ENCODE data around the gene FSTL3.

DNA sequence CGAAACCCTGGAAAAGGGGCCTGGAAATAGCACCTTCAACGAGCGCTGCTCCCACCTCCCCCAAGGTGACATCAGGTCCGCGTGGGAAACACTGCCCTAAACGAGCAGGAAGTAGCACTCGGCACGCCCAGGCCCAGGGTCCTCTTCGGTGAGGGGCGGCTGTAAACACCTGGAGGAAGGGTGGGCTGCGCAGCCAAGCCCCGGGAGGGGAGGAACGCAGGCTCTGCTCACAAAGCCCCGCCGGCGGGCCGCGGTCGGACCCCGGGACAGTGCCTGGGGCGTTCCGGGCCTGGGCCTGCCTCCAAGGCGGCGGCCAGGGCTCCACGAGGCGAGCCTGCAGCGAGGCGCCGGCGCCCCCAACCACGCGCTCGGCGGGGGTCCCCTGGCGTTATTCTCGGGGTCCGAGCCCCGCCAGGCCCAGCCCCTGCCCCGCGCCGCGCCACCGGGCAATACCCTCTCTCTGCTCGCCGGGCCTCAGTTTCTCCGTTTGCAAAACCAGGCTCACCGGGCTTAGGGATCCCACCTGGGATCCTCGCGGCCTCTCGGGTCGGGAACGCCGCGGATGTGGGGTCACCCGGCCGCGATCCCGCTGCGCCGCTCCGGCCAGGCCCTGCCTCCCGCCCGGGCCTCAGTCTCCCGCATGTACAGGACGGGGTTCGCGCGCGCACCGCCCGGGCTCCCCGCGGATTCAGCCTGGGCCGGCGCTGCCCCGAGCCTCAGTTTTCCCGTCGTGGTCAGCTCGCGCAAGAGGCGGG is 13.8 kb upstream of the FSTL3 start:
- TF ChIP-seq, protein P1, sequence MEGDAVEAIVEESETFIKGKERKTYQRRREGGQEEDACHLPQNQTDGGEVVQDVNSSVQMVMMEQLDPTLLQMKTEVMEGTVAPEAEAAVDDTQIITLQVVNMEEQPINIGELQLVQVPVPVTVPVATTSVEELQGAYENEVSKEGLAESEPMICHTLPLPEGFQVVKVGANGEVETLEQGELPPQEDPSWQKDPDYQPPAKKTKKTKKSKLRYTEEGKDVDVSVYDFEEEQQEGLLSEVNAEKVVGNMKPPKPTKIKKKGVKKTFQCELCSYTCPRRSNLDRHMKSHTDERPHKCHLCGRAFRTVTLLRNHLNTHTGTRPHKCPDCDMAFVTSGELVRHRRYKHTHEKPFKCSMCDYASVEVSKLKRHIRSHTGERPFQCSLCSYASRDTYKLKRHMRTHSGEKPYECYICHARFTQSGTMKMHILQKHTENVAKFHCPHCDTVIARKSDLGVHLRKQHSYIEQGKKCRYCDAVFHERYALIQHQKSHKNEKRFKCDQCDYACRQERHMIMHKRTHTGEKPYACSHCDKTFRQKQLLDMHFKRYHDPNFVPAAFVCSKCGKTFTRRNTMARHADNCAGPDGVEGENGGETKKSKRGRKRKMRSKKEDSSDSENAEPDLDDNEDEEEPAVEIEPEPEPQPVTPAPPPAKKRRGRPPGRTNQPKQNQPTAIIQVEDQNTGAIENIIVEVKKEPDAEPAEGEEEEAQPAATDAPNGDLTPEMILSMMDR (IDR thresholded peaks at IDR 0.05; ENCODE audit: low read depth, low read length, poor library complexity, severe bottlenecking), result no peak
- no peak for TF ChIP-seq EZH2phosphoT487 (IDR thresholded peaks at IDR 0.05; ENCODE audit: borderline replicate concordance, low read length)

Measured in DOHH2 (cell line).